GM12872 (cell line): ENCODE results near the gene DVL1.

ENCODE experiments used
- TF ChIP-seq, protein P1 (sequence below): IDR thresholded peaks from 3 replicates; pipeline ENCODE4 v1.5.1; 2011; ENCODE audit warnings: low read depth, mild to moderate bottlenecking, low read length, moderate library complexity; ENCODE audit not compliant: insufficient read depth

DVL1 gene

DNA sequence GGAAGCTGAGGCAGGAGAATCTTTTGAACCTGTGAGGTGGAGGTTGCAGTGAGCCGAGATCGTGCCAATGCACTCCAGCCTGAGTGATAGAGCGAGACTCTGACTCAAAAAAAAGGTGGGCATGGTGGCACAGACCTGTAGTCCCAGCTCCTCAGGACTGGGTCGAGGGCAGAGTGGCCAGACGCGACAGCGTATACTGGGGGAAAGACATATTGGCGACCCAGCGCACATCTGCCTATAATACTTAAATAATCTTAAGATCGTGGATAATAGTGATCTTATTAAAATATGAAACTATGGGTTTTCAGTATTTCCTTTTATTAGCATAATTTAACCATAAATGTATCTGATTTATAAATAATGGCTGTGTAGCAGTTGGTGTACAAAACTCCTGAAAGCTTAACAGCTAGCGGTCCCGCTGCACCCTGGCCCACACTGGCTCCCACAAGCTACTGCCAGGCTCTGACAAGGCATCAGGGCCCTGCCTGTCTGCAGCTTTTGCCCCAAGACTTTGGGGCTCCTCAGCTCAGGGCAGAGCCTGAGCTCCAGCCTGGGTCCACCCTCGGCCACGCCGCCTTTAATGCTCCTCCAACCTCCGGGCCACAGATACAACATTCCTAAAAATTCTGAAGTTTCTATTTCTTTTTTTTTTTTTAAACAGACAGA lies 28.5 kb upstream of the DVL1 start:
- TF ChIP-seq, protein P1, sequence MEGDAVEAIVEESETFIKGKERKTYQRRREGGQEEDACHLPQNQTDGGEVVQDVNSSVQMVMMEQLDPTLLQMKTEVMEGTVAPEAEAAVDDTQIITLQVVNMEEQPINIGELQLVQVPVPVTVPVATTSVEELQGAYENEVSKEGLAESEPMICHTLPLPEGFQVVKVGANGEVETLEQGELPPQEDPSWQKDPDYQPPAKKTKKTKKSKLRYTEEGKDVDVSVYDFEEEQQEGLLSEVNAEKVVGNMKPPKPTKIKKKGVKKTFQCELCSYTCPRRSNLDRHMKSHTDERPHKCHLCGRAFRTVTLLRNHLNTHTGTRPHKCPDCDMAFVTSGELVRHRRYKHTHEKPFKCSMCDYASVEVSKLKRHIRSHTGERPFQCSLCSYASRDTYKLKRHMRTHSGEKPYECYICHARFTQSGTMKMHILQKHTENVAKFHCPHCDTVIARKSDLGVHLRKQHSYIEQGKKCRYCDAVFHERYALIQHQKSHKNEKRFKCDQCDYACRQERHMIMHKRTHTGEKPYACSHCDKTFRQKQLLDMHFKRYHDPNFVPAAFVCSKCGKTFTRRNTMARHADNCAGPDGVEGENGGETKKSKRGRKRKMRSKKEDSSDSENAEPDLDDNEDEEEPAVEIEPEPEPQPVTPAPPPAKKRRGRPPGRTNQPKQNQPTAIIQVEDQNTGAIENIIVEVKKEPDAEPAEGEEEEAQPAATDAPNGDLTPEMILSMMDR: no peak

DNA sequence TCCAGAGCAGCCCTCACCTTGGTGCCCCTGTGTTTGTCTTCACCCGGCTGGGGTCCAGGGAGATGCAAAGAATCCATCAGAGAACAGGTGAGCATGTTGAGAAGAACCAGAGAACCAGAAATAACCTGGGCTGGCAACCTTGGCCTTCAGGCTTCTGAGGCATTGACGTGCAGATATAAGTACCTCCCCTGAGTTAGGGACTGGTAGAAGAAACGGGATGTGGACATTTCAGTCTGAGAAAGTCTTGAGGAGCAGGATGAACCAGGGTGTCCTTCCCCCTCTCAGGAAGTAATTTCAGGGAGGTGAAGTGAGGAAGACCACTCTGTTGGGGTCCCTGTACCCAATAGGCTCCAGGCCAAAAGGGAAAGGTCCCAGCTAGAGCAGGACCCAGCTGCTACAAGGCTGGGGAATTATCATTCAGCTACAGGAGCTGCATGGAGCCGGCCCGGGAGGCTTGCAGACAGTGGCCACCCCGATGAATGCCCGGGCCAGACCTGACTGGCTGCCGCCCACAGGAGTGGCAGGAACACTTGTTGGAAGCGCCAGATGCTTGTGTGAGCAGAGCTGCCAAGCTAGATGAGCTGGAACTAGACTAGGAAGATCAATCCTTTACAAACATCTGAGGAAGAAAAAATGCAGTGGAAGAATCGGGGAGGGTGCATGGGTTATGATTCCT lies 27.5 kb upstream of the DVL1 start:
- TF ChIP-seq, protein P1: no peak

DNA sequence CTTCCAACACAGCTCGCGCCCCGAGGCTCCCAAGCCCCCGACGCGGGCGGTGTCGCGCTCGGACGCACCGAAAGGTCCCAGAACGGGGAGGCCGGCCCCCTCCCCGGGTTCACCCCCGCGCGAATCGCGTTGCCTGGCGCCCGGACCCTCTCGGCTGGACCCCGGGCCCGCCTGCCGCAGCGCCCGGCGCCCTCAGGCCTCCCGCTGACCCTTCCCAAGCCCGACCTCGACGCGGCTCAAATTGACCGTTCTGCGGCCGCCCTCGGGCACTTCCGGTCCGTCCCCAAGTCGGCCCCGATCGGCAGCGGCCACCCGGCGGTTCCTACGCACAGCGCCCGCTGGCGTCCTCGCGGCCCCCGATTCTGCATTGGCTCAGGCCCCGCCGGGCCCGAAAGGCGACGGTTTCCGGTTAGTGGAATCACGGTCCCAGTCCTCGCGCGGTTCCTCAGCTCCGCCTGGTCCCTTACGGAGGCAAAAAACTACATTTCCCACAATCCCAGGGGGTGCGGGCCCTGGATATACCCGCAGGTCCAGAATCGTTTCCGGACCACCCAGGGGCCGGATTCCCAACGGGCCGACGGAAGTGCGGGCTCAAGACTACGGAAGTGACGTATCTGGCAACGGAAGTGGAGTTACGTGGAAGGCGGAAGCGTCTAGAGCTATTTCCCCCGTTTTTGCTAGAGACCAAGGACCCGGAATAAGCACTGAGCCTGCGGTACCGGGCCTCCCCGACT lies 25.9 kb upstream of the DVL1 start, which contains the start of gene AURKAIP1:
TSS of gene AURKAIP1 (minus strand) at position 279 of the 734 bp plus-strand sequence. CDS start 451 bp downstream, outside the sequence.
- TF ChIP-seq, protein P1: peak; percentile 32; the same call in 1 of the 3 replicates

DNA sequence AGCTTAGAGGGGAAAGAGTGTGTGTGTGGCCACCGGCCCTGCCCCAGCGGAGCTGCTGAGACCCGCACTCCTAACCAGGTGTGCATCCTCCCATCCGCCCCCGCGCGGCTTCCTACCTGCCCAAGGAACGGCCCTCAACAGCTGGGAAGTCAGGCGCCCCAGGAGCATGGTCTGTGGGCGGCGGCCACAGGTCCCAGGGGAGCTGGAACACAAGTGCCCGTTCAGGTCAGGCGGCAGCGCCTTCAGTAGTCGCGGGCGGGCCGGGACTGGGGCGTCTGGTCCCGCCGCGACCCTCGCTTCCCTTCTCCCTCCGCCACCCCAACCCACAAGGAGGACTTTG lies 25.3 kb upstream of the DVL1 start:
- TF ChIP-seq, protein P1: no peak

DNA sequence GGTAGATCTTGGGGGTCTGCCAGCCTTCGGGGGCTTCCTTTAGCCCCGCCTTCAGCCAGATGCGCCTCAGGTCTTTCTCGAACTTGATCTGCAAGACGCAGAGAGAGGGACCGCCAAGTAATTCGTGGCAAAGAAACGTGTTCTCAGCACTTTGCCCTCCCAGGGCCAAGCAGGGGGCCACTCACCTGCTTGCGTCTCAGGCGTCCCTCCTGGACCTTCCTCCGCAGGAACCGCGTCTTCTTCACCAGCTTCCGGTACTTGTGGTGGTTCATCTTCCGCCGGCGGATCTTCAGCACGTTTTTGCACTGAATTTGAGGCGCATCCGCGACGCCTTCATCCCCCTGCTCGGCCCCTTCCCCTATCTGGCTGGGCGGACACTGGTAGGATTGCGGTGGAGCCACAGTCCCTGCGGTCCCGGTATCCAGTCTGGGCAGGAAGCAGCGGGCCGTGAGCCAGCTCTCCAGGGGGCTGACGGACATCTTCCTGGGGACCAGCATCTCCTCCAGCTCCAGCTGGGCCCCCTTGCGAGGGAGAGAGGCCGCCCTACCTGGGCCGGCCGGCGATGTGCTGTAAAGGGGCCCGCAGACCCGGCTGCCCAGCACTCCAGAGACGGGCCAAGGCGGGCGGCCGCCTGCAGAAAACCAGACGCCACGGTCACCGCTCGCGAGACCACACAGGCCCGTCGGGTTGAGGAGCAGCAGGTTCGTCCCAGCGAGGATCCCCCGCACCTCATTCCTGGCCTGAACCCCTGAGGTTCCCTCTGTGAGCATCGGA lies 24.8 kb upstream of the DVL1 start:
- TF ChIP-seq, protein P1: no peak

DNA sequence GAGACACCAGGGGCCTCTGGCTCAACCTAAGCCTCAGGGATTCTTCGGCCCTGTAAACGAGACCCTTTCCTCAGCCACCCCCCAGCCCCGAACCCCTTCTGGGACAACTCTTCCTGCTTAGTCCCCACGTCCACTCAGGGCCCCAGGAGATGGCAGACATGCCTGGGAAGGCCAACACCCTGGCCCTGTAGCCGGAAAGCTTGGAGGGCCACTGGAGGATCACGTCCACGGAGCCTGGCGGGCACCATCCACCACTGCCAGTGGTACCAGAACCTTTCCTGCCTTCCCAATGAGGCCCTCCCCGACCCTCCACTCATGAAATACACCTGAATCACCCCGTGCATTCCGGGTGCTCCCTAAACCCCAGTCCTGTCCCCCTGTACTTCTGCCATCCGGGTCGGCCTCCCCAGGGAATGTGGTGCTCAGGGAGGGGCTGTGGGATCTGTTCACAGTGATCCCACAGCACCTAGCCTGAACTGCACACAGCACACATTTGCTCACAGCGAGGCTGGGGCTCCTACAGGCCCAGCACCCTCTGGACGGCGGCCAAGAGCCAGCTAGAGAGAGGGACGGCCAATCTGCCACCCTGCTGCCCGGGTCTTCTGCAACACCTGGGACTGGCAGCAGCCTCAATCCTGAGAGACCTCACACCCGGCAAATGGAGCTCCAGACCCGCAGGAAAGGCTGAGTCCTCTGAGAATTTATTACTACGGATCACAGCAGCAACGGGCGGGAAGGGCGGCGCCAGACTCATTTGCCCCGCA lies 24.0 kb upstream of the DVL1 start:
- TF ChIP-seq, protein P1: no peak
